Effector memory CD8-positive, alpha-beta T cell (primary cell): Measurements from ENCODE around the gene GPR152.

Experiments
- ATAC-seq: fragments of 150-1000 bp; cut with Tn5 transposase; replicated peaks from 2 replicates; pipeline ENCODE4 v1.10.0; 2021; ENCODE audit warnings: mild to moderate bottlenecking, moderate library complexity
- DNase-seq, 3 experiments: peaks; one replicate each; pipeline ENCODE4 v3.0.0; 2021
- H3K27ac Mint-ChIP-seq, 2 donors: one replicate each; pipeline ENCODE4 v1.8.0; 2022; ENCODE audit warnings: mild to moderate bottlenecking in 2 of 2, mixed read lengths in 2 of 2, moderate library complexity in 2 of 2
- H3K27me3 Mint-ChIP-seq, 2 donors: one replicate each; pipeline ENCODE4 v1.8.0; 2022; ENCODE audit warnings: mixed read lengths in 2 of 2
- H3K36me3 Mint-ChIP-seq: one replicate; pipeline ENCODE4 v1.8.0; 2022; ENCODE audit warnings: mild to moderate bottlenecking, moderate library complexity, mixed read lengths; ENCODE audit not compliant: insufficient read depth
- H3K4me1 Mint-ChIP-seq, 2 donors: one replicate each; pipeline ENCODE4 v1.8.0; 2022; ENCODE audit warnings: low read depth in 2 of 2, mixed read lengths in 2 of 2
- H3K4me3 Mint-ChIP-seq, 2 donors: one replicate each; pipeline ENCODE4 v1.8.0; 2022; ENCODE audit warnings: mild to moderate bottlenecking in 2 of 2, mixed read lengths in 2 of 2, moderate library complexity in 2 of 2
- H3K9me3 Mint-ChIP-seq, 2 donors: one replicate each; pipeline ENCODE4 v1.8.0; 2022; ENCODE audit warnings: mixed read lengths in 2 of 2

Gene GPR152

DNA sequence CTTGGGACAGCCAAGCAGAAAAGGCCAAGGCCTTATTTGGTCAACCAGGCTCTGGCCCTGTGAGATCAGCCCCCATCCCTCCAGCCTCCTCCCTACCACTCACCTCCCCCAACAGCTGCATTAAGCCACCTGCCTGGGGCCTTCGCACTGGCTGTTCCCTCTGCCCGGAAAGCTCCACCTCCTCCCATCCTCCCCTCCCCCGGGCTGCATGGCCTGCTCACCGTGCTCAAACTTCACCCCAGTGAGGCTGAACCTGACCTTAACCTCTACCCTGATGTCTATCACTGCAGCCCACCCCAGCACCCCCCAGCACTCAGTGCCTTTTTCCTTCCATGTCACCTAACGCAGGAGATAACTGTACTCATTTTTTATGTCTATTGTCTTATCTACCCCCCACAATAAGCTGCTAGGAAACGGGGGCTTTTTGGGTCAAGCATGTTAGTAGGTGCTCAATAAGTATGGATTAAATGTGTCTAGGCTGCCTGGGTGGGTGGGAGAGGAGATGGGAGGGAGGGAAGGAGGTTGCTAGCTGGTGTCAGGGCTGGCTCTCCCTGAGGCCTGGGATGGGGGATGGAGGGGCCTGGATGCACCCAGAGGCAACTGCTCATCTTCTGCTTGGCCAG is 16.0 kb downstream of the GPR152 start:
- ATAC-seq (peak; percentile 16), DNase-seq (peak in 1 of 3 experiments; percentile 42)
- H3K27ac Mint-ChIP-seq: peak overlapping the region; percentile 94 to 97
- peaks cover 71% of the 10 kb centered on the region for H3K36me3 Mint-ChIP-seq
- H3K27me3 Mint-ChIP-seq: no peaks in the 10 kb centered on the region
- H3K9me3 Mint-ChIP-seq: no peaks in the 10 kb centered on the region
- H3K4me3 Mint-ChIP-seq: peak overlapping the region; percentile 98 to 99
- peaks cover 66 to 74% of the 10 kb centered on the region in 2 donors for H3K4me1 Mint-ChIP-seq

- peaks cover 76% of the 10 kb centered on the region for H3K36me3 Mint-ChIP-seq
- H3K27ac Mint-ChIP-seq: peak overlapping the region; percentile 94 to 97
- ATAC-seq (no peak), DNase-seq (no peak)
- H3K27me3 Mint-ChIP-seq: no peaks in the 10 kb centered on the region
- H3K9me3 Mint-ChIP-seq: no peaks in the 10 kb centered on the region
- peaks cover 62 to 71% of the 10 kb centered on the region in 2 donors for H3K4me1 Mint-ChIP-seq
- peak overlapping the region; percentile 98 to 99 for H3K4me3 Mint-ChIP-seq
These were observed 16.6 kb downstream of the GPR152 start for GRCh38 chr11:67435727-67436458.

- Mint-ChIP-seq H3K27ac (peak overlapping the region; percentile 94 to 97), H3K27me3 (no peaks in the 10 kb centered on the region), H3K36me3 (peaks cover 75% of the 10 kb centered on the region), H3K9me3 (no peaks in the 10 kb centered on the region), H3K4me1 (peaks cover 55 to 67% of the 10 kb centered on the region in 2 donors), H3K4me3 (peak overlapping the region; percentile 98 to 99)
- DNase-seq (no peak), ATAC-seq (no peak)
These were observed 17.4 kb downstream of the GPR152 start for GRCh38 chr11:67435031-67435726.

- H3K27ac Mint-ChIP-seq: peak overlapping the region; percentile 85 to 97
- ATAC-seq: no peak
- H3K9me3 Mint-ChIP-seq: no peaks in the 10 kb centered on the region
- peak in 1 of 3 experiments; percentile 41 for DNase-seq
- H3K27me3 Mint-ChIP-seq: no peaks in the 10 kb centered on the region
- H3K4me3 Mint-ChIP-seq: peak overlapping the region; percentile 98 to 99
- H3K4me1 Mint-ChIP-seq: peaks cover 47 to 61% of the 10 kb centered on the region in 2 donors
- peaks cover 69% of the 10 kb centered on the region for H3K36me3 Mint-ChIP-seq
These were observed 18.1 kb downstream of the GPR152 start for GRCh38 chr11:67434395-67434881.

GRCh38 chr11:67433536-67434394 is 18.8 kb downstream of the GPR152 start:
- Mint-ChIP-seq H3K4me1 (peaks cover 42 to 54% of the 10 kb centered on the region in 2 donors), H3K27me3 (no peaks in the 10 kb centered on the region), H3K4me3 (peak overlapping the region; percentile 98 to 99), H3K36me3 (peaks cover 67% of the 10 kb centered on the region), H3K27ac (peak overlapping the region; percentile 85 to 97), H3K9me3 (no peaks in the 10 kb centered on the region)
- DNase-seq (no peak), ATAC-seq (peak; percentile 16)

GRCh38 chr11:67432655-67433349 is 19.7 kb downstream of the GPR152 start:
- H3K27me3 Mint-ChIP-seq: no peaks in the 10 kb centered on the region
- DNase-seq (no peak), ATAC-seq (no peak)
- peak overlapping the region; percentile 98 to 99 for H3K4me3 Mint-ChIP-seq
- peaks cover 75% of the 10 kb centered on the region for H3K36me3 Mint-ChIP-seq
- no peaks in the 10 kb centered on the region for H3K9me3 Mint-ChIP-seq
- H3K4me1 Mint-ChIP-seq: peaks cover 45 to 57% of the 10 kb centered on the region in 2 donors
- H3K27ac Mint-ChIP-seq: peak overlapping the region; percentile 85 to 97

DNA sequence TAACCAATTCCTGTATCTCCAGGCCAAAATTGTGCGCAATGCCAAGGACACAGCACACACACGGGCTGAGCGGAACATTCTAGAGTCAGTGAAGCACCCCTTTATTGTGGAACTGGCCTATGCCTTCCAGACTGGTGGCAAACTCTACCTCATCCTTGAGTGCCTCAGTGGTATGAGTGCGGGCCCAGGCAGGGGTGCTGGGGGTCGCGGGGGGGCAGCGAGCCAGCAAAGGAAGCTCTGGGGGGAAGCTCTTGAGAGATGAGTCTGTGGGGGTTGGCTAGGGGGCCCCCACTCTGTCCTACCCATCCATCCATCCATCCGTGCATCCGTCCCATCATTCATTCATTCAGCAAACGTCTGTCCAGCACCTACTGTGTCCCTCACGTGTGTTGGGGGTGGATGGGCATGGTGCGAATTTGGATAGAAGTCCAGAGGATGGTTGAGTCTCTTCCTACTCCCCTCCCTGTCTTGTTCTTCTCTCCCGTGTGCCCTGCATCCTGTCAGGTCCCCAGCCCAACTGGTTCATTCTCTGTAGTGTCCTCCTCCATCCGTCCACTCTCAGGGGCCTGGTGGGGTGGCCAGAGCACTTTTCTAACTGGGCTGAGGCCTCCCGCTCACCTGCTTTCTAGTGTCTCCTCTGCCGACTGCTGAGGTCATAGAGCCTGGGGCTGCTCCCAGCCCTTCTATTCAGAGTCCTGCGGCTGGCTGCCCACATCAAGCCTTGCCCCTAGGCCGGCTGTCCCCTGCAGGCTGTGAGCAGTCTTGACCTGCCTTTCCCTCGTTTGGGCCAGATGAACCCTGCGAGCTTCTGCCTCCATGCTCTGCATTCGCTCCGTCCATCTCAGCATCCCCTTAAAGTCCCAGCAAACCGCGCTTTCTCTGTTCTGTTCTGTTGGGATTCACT is 20.9 kb downstream of the GPR152 start:
- no peaks in the 10 kb centered on the region for H3K9me3 Mint-ChIP-seq
- H3K36me3 Mint-ChIP-seq: peaks cover 70% of the 10 kb centered on the region
- H3K27ac Mint-ChIP-seq: peak overlapping the region; percentile 84 to 97
- DNase-seq (no peak), ATAC-seq (no peak)
- peak overlapping the region; percentile 35 to 42 for H3K4me3 Mint-ChIP-seq
- H3K27me3 Mint-ChIP-seq: no peaks in the 10 kb centered on the region
- peaks cover 48 to 56% of the 10 kb centered on the region in 2 donors for H3K4me1 Mint-ChIP-seq

GRCh38 chr11:67429722-67430121 is 22.8 kb downstream of the GPR152 start:
- Mint-ChIP-seq H3K4me3 (peak overlapping the region; percentile 27 to 34), H3K4me1 (peaks cover 44 to 46% of the 10 kb centered on the region in 2 donors), H3K27me3 (no peaks in the 10 kb centered on the region), H3K36me3 (peaks cover 51% of the 10 kb centered on the region), H3K27ac (peak overlapping the region in 1 of 2 donors; percentile 78), H3K9me3 (no peaks in the 10 kb centered on the region)
- no peak for DNase-seq
- no peak for ATAC-seq

- H3K27me3 Mint-ChIP-seq: no peaks in the 10 kb centered on the region
- H3K27ac Mint-ChIP-seq: peak overlapping the region; percentile 96 to 97
- no peaks in the 10 kb centered on the region for H3K9me3 Mint-ChIP-seq
- ATAC-seq (no peak), DNase-seq (no peak)
- peak overlapping the region; percentile 93 to 94 for H3K4me3 Mint-ChIP-seq
- peaks cover 46% of the 10 kb centered on the region for H3K36me3 Mint-ChIP-seq
- H3K4me1 Mint-ChIP-seq: peaks cover 42 to 44% of the 10 kb centered on the region in 2 donors
These were observed 23.4 kb downstream of the GPR152 start for GRCh38 chr11:67429038-67429668.

DNA sequence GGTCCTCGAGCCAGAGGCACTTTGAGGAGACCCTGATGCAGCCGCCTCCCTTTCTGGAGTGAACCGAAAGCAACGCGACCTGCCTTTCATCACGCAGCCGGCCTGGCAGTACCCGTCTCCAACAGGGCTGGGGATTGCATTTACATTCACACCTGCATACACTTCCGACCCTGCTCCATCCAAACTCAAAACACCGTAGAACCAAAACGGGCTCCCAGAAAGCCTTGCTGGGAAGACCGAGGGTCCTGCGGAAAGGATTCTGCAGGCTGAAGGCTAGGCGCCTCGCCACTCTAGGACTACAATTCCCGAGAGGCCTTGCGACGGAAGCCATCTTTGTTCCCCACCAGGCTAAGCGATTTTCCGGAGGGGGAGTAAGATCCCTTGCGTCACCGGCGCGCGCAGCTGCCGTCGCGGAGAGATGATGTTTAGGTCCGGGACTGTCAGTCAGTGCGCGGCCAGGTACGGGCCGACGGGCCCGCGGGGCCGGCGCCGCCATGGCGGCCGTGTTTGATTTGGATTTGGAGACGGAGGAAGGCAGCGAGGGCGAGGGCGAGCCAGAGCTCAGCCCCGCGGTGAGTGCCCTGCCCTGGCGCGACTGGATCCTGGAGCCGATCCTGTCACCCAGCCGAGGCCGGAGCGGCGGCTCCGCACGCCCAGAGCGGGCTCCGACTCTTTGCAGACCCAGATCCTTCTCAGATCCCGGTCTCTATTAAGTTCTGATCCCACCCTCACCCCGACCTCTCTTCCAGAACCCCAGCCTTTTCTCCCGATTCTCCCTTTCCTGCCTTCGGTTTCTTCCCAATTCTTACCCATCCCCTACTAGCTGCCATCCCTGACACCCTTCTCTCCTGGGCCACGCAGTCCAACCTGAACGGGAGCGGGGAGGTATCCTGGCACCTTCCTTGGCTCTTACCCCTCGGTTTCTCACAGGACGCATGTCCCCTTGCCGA is 24.2 kb downstream of the GPR152 start, which contains the start of gene RPS6KB2:
RPS6KB2 (plus strand) TSS at position 443 of the 950 bp plus-strand sequence; CDS start at position 495, 52 bp downstream.
- peak within 1 kb of the TSS; percentile 93 to 94 for H3K4me3 Mint-ChIP-seq
- H3K4me1 Mint-ChIP-seq: peaks cover 34 to 39% of the 10 kb centered on the region in 2 donors
- peak; percentile 92 for ATAC-seq

More for the DNA sequence above, 24.2 kb downstream of the GPR152 start, which contains the start of gene RPS6KB2:
- DNase-seq: peak; percentile 99 to 100 (median 99)
- no peaks in the 10 kb centered on the region for H3K9me3 Mint-ChIP-seq
- peak within 1 kb of the TSS; percentile 96 to 97 for H3K27ac Mint-ChIP-seq
- H3K27me3 Mint-ChIP-seq: no peaks in the 10 kb centered on the region
- peaks cover 38% of the 10 kb centered on the region for H3K36me3 Mint-ChIP-seq
